MM.1S (cell line): Measurements from ENCODE around the gene SMIM17.

Source experiments
- DNase-seq: peaks from one replicate; pipeline ENCODE4 v3.0.0-alpha.2; 2015
- H2AFZ ChIP-seq: fragments of 300-600 bp; sonication (generic); 2 replicates; pipeline ENCODE4 v1.6.0; 2016; ENCODE audit warnings: antibody characterized with exemption, low read length
- H3F3A ChIP-seq: fragments of 300-600 bp; sonication (generic); 2 replicates; pipeline ENCODE4 v1.6.1; 2016; ENCODE audit warnings: mild to moderate bottlenecking, antibody characterized with exemption, low read length, moderate library complexity, mixed read lengths; ENCODE audit not compliant: insufficient read depth
- H3K27ac ChIP-seq: fragments of 300-600 bp; sonication (generic); 2 replicates; pipeline ENCODE4 v1.5.1; 2016; ENCODE audit warnings: mild to moderate bottlenecking, low read length
- H3K27me3 ChIP-seq: fragments of 300-600 bp; sonication (generic); replicated peaks from 2 replicates; pipeline ENCODE4 v1.6.0; 2016; ENCODE audit warnings: low read length; ENCODE audit not compliant: insufficient read depth
- H3K36me3 ChIP-seq: fragments of 300-600 bp; sonication (generic); replicated peaks from 2 replicates; pipeline ENCODE4 v1.6.1; 2016; ENCODE audit warnings: mild to moderate bottlenecking, low read length, mixed read lengths; ENCODE audit not compliant: insufficient read depth
- H3K4me1 ChIP-seq: fragments of 300-600 bp; sonication (generic); 2 replicates; pipeline ENCODE4 v1.6.1; 2016; ENCODE audit warnings: low read length, mixed read lengths
- H3K4me2 ChIP-seq: fragments of 300-600 bp; sonication (generic); 2 replicates; pipeline ENCODE4 v1.6.0; 2016; ENCODE audit warnings: low read depth, low read length
- H3K4me3 ChIP-seq: fragments of 300-600 bp; sonication (generic); 2 replicates; pipeline ENCODE4 v1.5.1; 2016; ENCODE audit warnings: low read length, mixed read lengths
- H3K79me2 ChIP-seq: fragments of 300-600 bp; sonication (generic); 2 replicates; pipeline ENCODE4 v1.6.1; 2016; ENCODE audit warnings: mixed run types, low read length, mixed read lengths
- H3K9ac ChIP-seq: fragments of 300-600 bp; sonication (generic); 2 replicates; pipeline ENCODE4 v1.6.1; 2016; ENCODE audit warnings: low read length, mixed read lengths
- H3K9me2 ChIP-seq: fragments of 300-600 bp; sonication (generic); replicated peaks from 2 replicates; pipeline ENCODE4 v1.6.1; 2016; ENCODE audit warnings: mild to moderate bottlenecking, low read length, mixed read lengths; ENCODE audit not compliant: insufficient read depth
- H3K9me3 ChIP-seq: fragments of 300-600 bp; sonication (generic); replicated peaks from 2 replicates; pipeline ENCODE4 v1.6.1; 2016; ENCODE audit warnings: mild to moderate bottlenecking, low read length, mixed read lengths; ENCODE audit not compliant: insufficient read depth
- H4K20me1 ChIP-seq: fragments of 300-600 bp; sonication (generic); 2 replicates; pipeline ENCODE4 v1.6.1; 2016; ENCODE audit warnings: mild to moderate bottlenecking, low read length, moderate library complexity, mixed read lengths; ENCODE audit not compliant: insufficient read depth
- EZH2 ChIP-seq: fragments of 300-600 bp; sonication (generic); optimal IDR thresholded peaks from 2 replicates; pipeline ENCODE3; 2017; ENCODE audit warnings: low read depth, mild to moderate bottlenecking, antibody characterized with exemption, low read length, mixed read lengths
- EZH2phosphoT487 ChIP-seq: fragments of 300-600 bp; sonication (generic); IDR thresholded peaks from 2 replicates; pipeline ENCODE4 v1.6.1; 2018; ENCODE audit warnings: antibody characterized with exemption, low read length
- TF ChIP-seq, protein P1 (sequence below): fragments of 300-600 bp; sonication (generic); IDR thresholded peaks from 2 replicates; pipeline ENCODE4 v1.5.1; 2016; ENCODE audit warnings: antibody characterized with exemption, low read length, mixed read lengths

SMIM17 gene

DNA sequence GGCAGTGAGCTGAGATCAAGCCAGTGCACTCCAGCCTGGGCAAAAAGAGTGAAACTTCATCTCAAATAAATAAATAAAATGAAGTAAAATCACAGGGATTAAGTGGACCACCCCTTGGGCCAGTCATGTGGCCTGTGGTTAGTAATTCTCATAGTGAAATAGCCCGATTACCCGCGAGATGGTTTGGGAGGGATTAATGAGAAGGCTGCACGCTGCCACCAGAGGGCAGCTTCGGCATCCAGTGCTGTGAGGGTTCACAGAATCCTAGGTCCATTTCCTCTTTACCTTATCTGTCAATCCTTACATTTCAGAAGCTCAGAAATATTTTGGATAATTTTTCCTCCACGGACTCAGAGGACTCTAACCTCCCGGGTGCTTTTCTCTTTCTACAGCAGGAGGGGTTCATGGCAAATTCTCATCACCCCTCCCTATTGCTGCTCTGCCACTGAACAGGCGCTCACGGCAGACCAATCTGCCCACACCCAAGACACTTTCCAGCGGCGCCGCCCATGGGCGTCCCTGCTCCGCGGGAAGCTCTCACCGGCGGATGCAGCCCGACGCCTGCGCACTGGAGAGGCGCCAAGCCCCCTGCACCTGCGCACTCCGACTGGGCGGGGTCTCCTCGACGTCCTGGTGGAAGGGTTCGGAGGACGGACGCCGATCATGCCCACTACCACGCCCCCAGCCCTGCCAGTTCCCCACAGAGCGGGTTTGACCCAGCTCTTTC lies 17.6 kb downstream of the SMIM17 start:
- Histone ChIP-seq H3K4me3 (no peak overlapping the region), H3K9me3 (no peaks in the 10 kb centered on the region), H3K9me2 (no peaks in the 10 kb centered on the region), H3K27me3 (no peaks in the 10 kb centered on the region), H3K4me1 (no peaks in the 10 kb centered on the region), H3K27ac (no peak overlapping the region), H3F3A (no peaks in the 10 kb centered on the region), H3K4me2 (no peak overlapping the region), H2AFZ (no peak overlapping the region), H3K79me2 (no peaks in the 10 kb centered on the region), H3K36me3 (no peaks in the 10 kb centered on the region), H3K9ac (no peak overlapping the region), H4K20me1 (no peaks in the 10 kb centered on the region)
- DNase-seq = no peak
- TF ChIP-seq EZH2phosphoT487 = no peak
- TF ChIP-seq, protein P1, sequence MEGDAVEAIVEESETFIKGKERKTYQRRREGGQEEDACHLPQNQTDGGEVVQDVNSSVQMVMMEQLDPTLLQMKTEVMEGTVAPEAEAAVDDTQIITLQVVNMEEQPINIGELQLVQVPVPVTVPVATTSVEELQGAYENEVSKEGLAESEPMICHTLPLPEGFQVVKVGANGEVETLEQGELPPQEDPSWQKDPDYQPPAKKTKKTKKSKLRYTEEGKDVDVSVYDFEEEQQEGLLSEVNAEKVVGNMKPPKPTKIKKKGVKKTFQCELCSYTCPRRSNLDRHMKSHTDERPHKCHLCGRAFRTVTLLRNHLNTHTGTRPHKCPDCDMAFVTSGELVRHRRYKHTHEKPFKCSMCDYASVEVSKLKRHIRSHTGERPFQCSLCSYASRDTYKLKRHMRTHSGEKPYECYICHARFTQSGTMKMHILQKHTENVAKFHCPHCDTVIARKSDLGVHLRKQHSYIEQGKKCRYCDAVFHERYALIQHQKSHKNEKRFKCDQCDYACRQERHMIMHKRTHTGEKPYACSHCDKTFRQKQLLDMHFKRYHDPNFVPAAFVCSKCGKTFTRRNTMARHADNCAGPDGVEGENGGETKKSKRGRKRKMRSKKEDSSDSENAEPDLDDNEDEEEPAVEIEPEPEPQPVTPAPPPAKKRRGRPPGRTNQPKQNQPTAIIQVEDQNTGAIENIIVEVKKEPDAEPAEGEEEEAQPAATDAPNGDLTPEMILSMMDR = 0 out of 2 replicates have a peak, but pooled peaks have one; percentile 7

GRCh38 chr19:56661248-56661647 lies 18.3 kb downstream of the SMIM17 start:
- no peak overlapping the region for H3K27ac ChIP-seq

GRCh38 chr19:56663931-56664500 lies 21.1 kb downstream of the SMIM17 start:
- no peaks in the 10 kb centered on the region for H4K20me1 ChIP-seq
- no peaks in the 10 kb centered on the region for H3K9me3 ChIP-seq
- no peaks in the 10 kb centered on the region for H3K79me2 ChIP-seq
- no peaks in the 10 kb centered on the region for H3K9me2 ChIP-seq
- no peaks in the 10 kb centered on the region for H3K27me3 ChIP-seq
- no peak overlapping the region for H2AFZ ChIP-seq
- H3K4me3 ChIP-seq = no peak overlapping the region
- no peaks in the 10 kb centered on the region for H3F3A ChIP-seq
- no peak for DNase-seq
- no peak overlapping the region for H3K27ac ChIP-seq
- no peaks in the 10 kb centered on the region for H3K4me1 ChIP-seq
- no peak overlapping the region for H3K9ac ChIP-seq
- TF ChIP-seq, protein P1 = no peak
- no peak for TF ChIP-seq EZH2phosphoT487
- no peak for TF ChIP-seq EZH2
- H3K4me2 ChIP-seq = no peak overlapping the region
- no peaks in the 10 kb centered on the region for H3K36me3 ChIP-seq

More at GRCh38 chr19:56661248-56661647, 18.3 kb downstream of the SMIM17 start:
- H2AFZ ChIP-seq = no peak overlapping the region
- no peaks in the 10 kb centered on the region for H3K36me3 ChIP-seq
- H3K9me2 ChIP-seq = no peaks in the 10 kb centered on the region
- TF ChIP-seq, protein P1 = no peak
- TF ChIP-seq EZH2 = no peak
- no peak for TF ChIP-seq EZH2phosphoT487
- no peak for DNase-seq
- H3K27me3 ChIP-seq = no peaks in the 10 kb centered on the region
- no peaks in the 10 kb centered on the region for H3K79me2 ChIP-seq
- no peaks in the 10 kb centered on the region for H3F3A ChIP-seq
- no peak overlapping the region for H3K4me2 ChIP-seq
- no peak overlapping the region for H3K4me3 ChIP-seq
- H3K9me3 ChIP-seq = no peaks in the 10 kb centered on the region
- no peaks in the 10 kb centered on the region for H4K20me1 ChIP-seq
- H3K9ac ChIP-seq = no peak overlapping the region
- no peaks in the 10 kb centered on the region for H3K4me1 ChIP-seq
